HG02973 (cell line): ENCODE results near the gene DAPK1.

Experiments
- ATAC-seq: cut with Tn5 transposase; IDR thresholded peaks from one replicate; pipeline ENCODE4 v1.9.1; 2021; ENCODE audit warnings: moderate library complexity; ENCODE audit not compliant: unreplicated experiment

DAPK1 gene

DNA sequence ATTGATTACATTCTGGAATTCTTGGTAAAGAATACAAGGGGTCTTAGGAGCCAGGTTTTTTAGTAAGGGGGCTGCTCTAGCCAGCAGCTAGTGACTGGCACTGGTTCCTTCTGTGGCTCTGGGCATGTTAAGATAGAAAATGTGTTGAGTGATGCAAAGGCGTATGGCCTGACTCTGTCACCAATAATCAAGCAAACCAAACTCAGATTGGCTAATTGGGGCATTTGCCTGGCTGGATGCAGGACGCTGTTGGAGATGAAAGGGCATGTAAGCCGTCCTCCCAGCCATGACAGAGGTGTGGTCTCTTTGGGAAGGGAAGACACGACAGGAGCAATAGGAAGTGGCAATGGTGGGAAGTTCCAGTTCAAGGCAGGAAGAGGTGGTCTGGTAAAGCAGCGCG, 140.6 kb downstream of the DAPK1 start:
- no peak for ATAC-seq

DNA sequence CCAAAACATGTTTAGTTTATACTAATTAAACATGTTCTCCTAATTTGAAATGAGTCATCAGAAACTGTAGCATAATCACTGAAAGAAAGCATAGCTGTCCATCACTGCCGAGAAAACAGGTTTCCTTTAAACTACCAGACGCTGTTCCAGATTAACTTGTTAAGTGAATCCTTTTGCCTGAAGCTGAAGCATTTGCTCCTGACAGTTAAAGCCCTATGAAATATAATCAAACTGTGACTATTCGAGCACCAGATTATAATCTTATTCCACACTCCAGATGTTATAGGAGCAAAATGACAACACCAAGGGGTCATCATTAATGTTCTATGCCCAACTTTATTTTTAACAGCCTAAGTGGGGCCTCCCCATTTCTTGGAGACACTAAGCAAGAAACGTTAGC, 142.3 kb downstream of the DAPK1 start:
- ATAC-seq = no peak

DNA sequence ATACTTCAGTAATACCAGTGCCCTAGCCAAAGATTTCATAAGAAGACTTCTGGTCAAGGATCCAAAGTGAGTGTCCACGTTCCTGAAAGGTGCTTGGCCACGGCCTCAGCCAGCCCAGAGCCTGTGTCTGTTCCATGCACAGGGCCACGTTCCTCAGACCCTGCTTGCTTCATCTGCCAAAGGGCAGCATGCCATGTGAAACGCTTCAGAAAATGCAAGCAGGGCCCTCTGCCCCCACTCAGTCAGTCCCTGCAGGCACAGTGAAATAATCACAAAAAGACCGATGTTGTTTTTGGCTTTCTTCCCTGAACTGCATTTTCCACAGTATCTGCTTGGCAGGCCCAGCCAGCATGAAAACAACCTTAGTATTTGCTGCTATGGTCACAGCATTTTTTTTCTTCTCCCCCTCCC, 142.7 kb downstream of the DAPK1 start:
- ATAC-seq = no peak

DNA sequence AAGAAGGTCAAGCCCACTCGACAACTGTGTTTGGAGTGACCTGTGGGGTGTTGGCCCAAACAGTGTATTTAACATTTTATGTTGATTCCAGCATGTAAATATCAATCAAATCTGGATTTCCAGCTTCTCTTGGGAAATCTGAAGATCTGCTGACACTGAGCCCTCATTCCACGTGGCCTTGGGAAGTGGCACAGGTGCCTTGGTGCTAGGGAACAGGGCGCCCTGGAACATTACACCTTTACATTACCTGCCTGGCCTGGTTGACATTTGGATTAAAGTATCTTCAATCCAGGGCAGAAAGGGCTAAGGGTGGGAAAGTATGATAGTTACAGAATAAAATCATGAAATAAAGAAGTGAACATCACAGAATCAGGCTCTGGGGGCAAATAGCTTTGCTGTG, 143.4 kb downstream of the DAPK1 start:
- no peak for ATAC-seq

DNA sequence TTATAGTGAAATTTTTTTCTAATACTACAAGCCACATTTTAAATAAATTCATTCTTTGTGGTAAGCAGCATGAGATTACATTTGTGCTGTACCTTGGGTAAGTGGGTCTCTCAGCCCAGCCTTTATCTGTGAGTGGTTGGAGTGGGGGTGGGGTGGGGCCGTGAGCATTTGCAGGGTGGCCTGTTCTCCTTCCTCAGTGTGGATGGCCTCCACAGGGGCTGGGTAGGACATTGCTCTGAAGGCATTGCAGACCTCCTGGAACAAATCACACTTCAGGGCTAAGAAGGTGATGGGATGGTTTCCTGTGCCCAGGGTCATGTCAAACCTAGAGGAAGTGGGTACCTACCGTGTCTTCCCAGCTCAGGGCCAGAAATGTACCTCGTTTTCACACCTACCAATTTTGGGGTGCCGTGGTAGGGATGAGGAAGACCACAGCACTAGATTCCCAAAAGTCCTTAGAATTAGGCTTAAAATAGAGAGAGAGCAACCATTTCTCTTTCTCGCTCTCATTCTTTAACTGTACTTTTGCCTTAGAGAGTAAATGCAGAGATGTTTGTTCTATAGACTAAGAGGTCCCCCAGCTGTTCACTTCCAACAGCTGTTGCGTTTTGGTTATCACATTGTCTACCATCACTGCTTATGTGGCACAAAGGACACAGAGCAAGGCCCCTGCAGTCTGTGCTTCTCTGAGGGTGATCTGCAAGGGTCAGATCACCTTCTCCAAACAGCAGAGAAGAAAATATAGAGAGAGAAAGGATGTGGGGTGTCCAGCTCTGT, 144.9 kb downstream of the DAPK1 start:
- ATAC-seq = no peak

DNA sequence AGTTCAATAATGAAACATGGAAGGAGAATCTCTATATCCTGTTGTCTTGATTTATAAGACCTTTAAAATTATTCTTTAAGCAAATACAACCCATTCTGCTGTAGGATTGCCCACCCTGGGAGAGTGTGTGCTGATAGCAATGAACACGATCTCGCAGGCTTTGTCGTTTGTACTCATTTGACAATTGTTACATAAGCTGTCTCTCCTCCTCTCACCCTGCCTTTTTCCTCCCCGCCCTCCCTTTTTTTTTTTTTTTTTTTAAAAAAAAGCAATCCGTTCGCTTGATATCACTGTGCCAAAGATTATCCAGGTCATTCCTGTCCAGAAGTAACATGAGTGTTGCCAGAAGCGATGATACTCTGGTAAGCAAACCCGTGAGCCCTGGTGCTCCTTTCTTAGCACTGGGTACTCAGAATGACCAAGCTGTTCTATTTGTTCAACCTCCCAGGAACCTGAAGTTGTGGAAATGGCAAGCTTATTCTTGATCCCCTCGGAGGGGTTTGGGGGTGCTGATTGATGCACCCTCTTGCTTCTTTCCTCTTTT, 145.5 kb downstream of the DAPK1 start:
- no peak for ATAC-seq

DNA sequence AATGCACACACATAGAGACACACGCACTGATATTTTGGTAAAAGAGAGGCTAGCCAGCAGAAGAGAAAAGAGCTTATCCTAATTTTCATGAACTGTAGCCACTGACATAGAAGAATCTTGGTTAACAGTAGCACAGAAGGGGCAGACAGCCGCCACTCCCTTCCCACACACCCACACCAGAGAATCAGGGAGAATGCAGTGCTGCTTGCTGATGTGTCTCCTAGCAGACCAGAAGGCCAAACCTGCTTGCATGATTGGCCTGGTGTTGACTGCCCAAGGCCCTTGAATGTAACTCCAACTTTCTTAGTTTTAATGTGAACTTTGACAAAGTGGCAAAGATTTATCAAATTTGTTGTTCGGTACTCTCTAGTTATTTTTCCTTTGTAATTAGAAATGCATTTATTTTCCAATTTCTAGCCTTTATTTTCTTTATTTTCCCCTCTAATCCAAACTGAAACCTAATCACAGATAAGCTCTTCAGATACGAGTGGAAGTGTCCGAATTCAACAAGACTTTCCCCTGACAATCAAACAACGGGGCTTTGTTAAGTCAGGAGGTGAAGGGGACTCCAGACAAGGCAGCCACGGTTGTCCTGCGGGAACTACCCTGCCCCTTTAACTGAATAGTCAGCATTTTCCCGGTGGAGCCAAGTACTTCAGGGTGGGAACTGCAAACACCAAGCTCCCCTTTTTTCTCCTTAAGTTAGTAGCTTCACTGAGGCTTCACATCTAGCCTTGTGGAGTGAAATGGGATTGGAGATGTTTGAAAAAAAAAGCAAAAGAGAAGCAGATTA, 146.3 kb downstream of the DAPK1 start:
- ATAC-seq = no peak

DNA sequence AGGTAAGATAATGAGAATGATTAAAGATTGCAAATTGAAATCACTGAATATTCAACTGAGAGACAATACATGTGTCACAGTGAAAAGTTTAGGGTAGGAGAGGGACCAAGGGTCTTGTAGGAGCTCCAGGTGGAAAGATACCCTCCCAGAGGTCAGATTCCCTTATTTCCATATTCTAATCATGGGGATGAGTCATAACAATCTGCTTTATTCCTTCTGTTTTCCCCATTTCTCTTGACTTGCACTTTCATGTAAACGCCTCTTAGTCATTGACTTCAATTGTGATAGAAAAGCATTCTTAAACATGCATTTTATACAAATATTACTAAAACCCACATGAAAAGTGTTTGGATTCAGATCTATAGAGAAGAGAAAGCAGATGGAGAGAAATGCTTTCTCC, 147.0 kb downstream of the DAPK1 start:
- no peak for ATAC-seq

DNA sequence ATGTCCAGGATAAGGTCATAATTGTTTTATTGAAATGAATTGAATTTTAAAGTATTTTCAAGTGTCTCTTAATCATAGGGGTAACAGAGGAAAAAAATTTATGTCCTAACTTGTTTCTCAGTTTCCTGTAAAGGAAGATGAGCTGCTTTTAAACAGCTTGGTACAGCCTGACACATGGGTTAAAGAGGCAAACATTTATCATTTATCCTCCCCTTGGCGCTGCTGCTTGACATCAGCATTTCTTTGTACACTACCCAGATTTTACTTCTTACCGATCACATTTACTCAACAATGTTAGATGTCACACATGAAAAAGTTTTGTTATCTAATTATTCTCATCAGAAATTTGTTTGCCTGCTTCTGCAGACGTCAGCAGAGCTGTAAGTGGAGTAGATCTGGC, 148.9 kb downstream of the DAPK1 start:
- no peak for ATAC-seq

DNA sequence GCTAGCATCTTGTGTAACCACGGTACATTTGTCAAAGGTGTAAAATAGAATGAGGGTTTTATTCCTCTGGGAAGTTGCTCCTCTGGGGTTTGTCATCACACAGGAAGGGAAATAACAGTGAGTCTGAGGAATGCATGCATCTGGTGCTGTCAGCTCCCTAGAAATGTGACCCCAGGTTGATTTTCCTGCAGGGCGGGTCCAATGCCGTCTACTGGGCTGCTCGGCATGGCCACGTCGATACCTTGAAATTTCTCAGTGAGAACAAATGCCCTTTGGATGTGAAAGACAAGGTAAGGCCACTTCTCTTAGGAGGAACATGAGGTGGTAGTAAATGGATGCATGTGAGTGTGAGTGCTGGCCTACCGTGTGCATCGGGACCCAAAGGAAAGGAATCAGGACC, 149.4 kb downstream of the DAPK1 start:
- ATAC-seq = no peak

DNA sequence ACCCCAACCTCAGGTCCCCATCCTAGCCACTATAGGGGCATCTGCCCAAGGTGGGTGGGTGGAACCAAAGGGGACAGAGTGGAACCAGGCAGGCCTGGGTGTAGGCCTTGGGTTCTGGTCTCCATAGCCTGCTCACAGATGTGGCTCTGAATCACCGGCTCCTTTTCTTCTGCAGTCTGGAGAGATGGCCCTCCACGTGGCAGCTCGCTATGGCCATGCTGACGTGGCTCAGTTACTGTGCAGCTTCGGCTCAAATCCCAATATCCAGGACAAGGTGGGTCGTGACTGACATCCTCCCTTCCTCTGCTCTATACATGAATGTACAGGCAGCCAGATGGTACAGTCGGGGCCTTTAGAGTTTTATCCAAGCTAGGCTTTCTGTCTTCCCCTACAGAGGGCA, 150.9 kb downstream of the DAPK1 start:
- no peak for ATAC-seq

DNA sequence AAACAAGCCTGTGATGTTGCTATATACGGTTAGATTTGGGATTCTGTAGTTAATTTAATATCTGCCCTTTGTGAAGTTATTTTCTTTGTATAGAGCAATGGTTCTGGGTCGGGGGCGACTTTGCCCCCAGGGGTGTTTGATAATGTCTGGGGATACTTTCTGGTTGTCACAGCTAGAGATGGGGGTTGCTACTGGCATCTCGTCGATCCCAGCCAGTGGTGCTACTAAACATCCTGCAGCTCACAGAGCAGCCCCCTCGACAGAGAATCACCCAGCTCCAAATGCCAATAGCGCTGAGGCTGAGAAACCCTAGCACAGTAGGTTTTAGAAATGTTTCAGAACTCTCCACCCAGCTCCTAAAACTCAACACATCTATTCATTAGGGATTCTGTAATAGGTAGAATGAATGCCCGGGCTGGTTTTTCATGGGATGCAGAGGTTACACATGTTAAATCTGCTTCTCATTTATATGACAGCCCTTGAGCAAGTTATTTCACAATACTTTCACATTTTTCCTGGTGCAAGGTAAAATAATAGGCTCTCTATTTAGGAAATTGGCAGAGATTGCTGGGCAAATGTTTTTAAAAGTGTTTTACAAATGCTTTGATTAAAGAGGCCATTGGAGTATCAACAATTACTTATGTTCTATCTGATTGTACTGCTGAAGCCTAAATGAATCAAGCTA, 153.1 kb downstream of the DAPK1 start:
- ATAC-seq = no peak

DNA sequence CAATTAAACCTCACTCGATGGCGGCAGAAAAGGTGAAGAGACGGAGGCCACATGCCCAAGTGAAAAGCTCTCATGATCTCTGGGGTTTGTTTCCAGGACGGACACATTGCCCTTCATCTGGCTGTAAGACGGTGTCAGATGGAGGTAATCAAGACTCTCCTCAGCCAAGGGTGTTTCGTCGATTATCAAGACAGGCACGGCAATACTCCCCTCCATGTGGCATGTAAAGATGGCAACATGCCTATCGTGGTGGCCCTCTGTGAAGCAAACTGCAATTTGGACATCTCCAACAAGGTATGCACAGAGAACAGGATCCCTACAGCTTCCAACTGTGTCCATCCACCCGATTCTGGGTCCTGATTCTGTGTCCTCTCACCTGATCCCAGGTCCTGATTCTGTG, 153.8 kb downstream of the DAPK1 start:
- ATAC-seq = no peak

DNA sequence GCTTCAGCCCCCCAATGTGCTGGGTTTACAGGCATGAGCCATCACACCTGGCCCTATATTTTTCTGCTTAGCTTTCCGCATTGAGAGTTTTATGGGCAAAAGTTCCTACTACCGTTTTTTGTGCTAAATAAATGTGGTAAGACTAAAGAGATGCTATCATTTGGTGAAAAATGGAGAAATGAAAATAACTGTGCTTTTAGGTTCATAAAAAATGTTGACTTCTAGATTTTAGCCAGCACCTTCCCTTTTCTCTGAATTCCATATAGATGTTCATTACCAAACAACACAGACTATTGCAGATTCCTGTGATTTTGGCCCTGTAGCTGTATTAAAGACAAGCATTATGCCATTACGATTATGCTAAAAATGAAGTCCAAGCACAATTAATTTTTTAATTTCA, 156.3 kb downstream of the DAPK1 start:
- no peak for ATAC-seq

DNA sequence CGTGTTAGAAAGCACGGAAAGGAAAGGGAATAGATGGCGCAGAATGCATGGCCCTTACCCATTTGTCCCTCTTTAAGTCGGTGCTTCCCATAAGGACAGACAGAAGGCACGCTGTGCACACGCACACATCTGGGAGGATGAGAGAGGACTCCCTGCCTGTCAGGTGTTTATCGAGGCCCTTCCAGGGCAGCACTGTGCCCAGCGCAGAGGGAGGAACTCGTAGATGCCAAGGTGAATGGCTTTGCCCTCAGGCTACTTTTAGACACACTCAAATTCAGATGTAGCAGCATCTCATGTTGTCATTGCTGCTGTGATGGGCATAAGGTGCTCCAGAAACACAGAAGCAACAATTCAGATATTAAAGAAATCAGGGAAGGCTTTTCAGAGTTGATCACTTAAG, 158.1 kb downstream of the DAPK1 start:
- ATAC-seq = no peak

DNA sequence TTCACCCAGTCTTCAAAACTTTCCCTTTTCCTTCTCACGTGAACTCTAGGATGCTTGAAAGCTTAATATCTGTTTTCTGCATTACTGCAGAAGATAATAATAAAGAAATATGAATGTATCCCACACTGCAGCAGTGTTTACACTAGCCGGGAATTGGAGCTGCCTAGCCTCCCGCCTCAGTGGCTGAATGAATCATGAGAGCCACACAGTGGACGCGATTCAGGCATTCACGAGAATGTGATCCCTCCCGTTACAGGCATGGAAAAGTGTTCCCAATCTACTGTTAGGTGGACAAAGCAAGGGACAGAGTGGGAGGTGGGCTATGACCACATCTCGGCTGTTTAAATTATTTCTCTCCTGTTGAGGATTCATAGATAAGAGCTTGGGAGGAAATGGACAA, 158.8 kb downstream of the DAPK1 start:
- no peak for ATAC-seq

DNA sequence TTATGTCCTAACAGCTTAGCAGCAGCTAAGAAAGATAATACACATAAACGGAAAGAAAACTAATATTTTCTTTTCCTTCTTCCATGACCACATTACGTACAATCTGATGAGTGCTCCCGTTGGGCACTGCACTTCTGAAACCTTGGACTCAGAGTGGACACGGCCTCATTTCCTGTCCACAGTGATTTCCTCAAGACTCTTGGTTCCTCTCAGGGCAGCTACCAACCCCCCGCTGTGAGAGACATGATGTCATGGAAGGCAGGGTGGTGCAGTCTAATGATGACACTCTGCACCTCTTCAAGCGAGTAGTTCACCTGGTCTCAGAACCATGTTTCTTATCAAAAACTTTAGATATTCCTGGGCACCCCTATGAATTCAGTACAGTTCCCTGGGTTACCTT, 159.5 kb downstream of the DAPK1 start:
- ATAC-seq = no peak

DNA sequence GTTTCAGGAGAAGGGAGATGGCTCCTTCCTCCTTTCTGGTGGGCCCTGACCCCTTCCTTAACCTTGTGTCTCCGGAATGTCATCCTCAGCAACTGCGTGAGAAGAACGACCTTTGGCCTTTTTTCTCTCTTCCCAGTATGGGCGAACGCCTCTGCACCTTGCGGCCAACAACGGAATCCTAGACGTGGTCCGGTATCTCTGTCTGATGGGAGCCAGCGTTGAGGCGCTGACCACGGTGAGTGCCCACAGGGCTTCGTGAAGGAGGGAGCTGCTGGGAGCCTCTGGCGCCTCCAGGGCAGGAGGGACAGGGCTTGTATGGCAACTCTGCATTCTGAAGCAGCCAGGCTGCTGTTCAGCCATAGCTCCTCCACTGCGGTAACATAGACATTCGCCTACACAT, 160.2 kb downstream of the DAPK1 start:
- ATAC-seq = no peak

DNA sequence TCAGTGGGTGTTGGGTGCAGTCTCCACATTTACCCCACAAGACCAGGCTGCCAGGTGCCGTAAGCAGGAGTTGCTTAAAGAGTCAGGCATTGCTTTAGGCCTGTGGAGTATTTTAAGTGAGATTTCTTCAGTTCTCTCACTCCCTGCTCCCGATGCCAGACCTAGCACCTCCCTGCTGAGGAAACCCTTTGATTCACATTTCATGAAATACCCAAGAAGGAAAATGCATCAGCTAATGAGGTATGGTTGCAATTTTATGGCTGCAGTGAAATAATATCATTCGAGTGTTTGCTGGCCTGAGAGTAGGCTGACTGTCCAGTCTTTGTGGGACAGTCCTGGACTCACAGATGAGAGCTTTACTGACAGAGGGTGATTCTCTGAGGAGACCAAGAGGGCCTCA, 160.8 kb downstream of the DAPK1 start:
- no peak for ATAC-seq

DNA sequence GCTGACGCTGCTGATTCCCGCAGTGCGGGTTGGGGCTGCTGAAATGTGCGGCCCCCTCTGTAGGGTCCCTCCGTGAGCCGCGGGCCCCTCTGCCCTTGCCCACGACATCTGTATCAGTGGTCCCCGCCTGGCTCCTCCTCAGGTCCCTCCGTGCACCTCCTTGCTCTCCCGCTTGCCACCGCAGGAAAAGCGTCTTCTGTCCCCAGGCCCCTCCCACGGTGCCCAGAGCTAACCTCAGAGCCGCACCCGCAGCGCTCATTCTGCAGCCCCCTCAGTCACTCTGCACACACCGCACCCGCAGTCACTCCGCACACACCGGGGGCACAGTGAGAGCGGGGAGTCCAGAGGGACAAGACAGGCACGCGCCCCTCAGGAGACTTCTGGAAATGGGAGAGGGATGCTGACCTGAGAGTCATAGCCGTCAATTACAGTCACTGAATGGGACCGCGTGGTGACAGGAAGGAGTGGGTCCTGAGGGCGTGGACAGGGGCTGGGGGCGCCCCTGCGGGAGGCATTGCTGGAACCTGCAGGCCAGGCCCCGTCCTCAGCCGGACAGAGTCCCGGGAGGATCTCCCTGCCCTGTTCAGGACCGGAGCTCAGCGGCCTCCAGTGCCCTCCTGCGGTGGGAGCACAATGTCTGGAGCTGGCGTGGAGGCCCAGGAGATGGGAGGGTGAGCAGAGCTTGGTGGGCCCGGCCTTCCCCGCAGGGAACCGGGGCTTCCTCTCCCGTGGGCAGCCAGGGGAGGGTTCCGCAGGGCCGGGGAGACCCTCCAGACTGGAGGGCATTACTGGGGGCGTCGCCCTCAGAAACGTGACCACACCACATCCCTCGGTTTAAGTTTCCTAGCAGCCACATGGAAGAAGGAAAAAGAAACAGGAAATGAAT, 162.1 kb downstream of the DAPK1 start:
- no peak for ATAC-seq

DNA sequence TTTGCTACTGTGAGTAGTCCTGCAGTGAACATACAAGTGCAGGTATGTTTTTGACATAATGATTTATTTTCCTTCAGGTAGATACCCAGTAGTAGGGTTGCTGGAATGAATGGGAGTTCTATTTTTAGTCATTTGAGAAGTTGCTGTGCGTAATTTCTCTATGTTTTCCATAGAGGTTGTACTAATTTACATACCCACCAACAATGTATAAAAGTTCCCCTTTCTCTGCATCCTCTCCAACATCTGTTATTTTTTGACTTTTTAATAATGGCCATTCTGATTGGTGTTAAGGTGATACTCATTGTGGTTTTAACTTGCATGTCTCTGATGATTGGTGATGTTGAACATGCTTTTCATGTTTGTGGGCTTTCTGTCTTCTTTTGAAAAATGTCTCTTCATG, 163.6 kb downstream of the DAPK1 start:
- ATAC-seq = no peak
